Panc1 (cell line): ENCODE measurements around the gene RASA3. TPM values are rescaled to one million over a fixed set of nuclear protein-coding genes. Genes with fewer than 3 reads are reported as not detected.
A peak's percentile ranks its signal among the peaks of the same experiment; 100 is the strongest.

Source experiments
- ATAC-seq: fragments of 200-7000 bp; cut with Tn5 transposase; 2 replicates; pipeline ENCODE4 v1.9.1; 2020; ENCODE audit warnings: mild to moderate bottlenecking, moderate library complexity
- BruUV-seq: library from RNA; stranded (reverse); fragments of 400-500 nt; replicated peaks from 2 replicates; lab custom pipeline; 2021; lab: Mats Ljungman, UMichigan
- CTCF ChIA-PET: fragments of 300-600 bp; sonication (Branson Sonifier 250); formaldehyde crosslinking; loops from one replicate; lab custom pipeline; 2022; ENCODE audit warnings: antibody characterized with exemption; lab: Charles Lee
- POLR2A ChIA-PET: fragments of 300-600 bp; sonication (Branson Sonifier 250); formaldehyde crosslinking; loops from one replicate; lab custom pipeline; 2022; ENCODE audit warnings: antibody characterized with exemption; lab: Charles Lee
- DNase-seq: peaks from one replicate; pipeline ENCODE4 v3.0.0-alpha.2; 2010; ENCODE audit warnings: low read depth, low spot score
- H3K27ac ChIP-seq: 2 replicates; pipeline ENCODE4 v1.5.1; 2011; ENCODE audit warnings: mild to moderate bottlenecking, low read length, inconsistent platforms
- H3K27me3 ChIP-seq: fragments of 200-500 bp; sonication (Bioruptor generic); 2 replicates; pipeline ENCODE4 v1.6.0; 2014; ENCODE audit warnings: low read length, inconsistent platforms; ENCODE audit not compliant: control insufficient read depth, insufficient read depth
- H3K36me3 ChIP-seq: fragments of 200-500 bp; sonication (Bioruptor generic); 2 replicates; pipeline ENCODE4 v1.5.1; 2014; ENCODE audit warnings: inconsistent platforms, mild to moderate bottlenecking, low read length, moderate library complexity; ENCODE audit not compliant: control insufficient read depth, insufficient read depth
- H3K4me1 ChIP-seq: 2 replicates; pipeline ENCODE4 v1.5.1; 2011; ENCODE audit warnings: inconsistent platforms, mild to moderate bottlenecking, low read length, moderate library complexity; ENCODE audit not compliant: control insufficient read depth, insufficient read depth
- H3K4me3 ChIP-seq, 2 experiments: 2 replicates each; pipeline ENCODE4 v1.5.1; 2011 to 2012; ENCODE audit warnings: low read depth in 2 of 2, low read length in 2 of 2, mild to moderate bottlenecking in 2 of 2, inconsistent platforms in 1 of 2, moderate library complexity in 1 of 2
- H3K9me3 ChIP-seq: fragments of 200-500 bp; sonication (Bioruptor generic); 2 replicates; pipeline ENCODE4 v1.5.1; 2014; ENCODE audit warnings: low read depth, mild to moderate bottlenecking, inconsistent platforms, low read length, moderate library complexity; ENCODE audit not compliant: control insufficient read depth, insufficient read depth
- POLR2AphosphoS5 ChIP-seq: IDR thresholded peaks from 2 replicates; pipeline ENCODE4 v1.6.1; 2012; ENCODE audit warnings: mild to moderate bottlenecking, low read depth, low read length, moderate library complexity
- SIN3A ChIP-seq: IDR thresholded peaks from 2 replicates; pipeline ENCODE4 v1.6.1; 2012; ENCODE audit warnings: low read depth, mild to moderate bottlenecking, low read length, moderate library complexity, borderline replicate concordance; ENCODE audit not compliant: insufficient read depth
- TCF7L2 ChIP-seq: IDR thresholded peaks from 2 replicates; pipeline ENCODE4 v1.6.1; 2011; ENCODE audit warnings: mild to moderate bottlenecking, low read depth, low read length, inconsistent platforms
- in situ Hi-C: cut with HindIII; loops from 2 replicates; pipeline ENCODE4 v1.10.0; 2016; ENCODE audit warnings: low sequenced_read_pairs, low pct_unique_long_range_greater_than_20kb
- intact Hi-C: fragments of 100-400 bp; cut with micrococcal nuclease; formaldehyde crosslinking; loops from one replicate; pipeline ENCODE4 v1.10.0; 2022; ENCODE audit not compliant: unreplicated experiment
- total RNA-seq: library from RNA; stranded (reverse); gene quantifications from one replicate; pipeline ENCODE4 v1.2.1, GENCODE V29; 2021; ENCODE audit not compliant: unreplicated experiment
- TF ChIP-seq, protein P1 (sequence below), 2 experiments: IDR thresholded peaks; 2 replicates each; pipeline ENCODE4 v1.6.1; 2011 to 2012; ENCODE audit warnings: low read depth in 2 of 2, control low read depth in 1 of 2, low read length in 1 of 2, mild to moderate bottlenecking in 1 of 2, moderate library complexity in 1 of 2; ENCODE audit not compliant: insufficient read depth in 1 of 2
- TF ChIP-seq, protein P2 (sequence below): fragments of 450-650 bp; IDR thresholded peaks from 2 replicates; pipeline ENCODE4 v1.5.1; 2017; ENCODE audit warnings: mild to moderate bottlenecking

The RASA3 gene
- total RNA-seq, 1 experiment from 2014 or later, result 33.7 TPM

DNA sequence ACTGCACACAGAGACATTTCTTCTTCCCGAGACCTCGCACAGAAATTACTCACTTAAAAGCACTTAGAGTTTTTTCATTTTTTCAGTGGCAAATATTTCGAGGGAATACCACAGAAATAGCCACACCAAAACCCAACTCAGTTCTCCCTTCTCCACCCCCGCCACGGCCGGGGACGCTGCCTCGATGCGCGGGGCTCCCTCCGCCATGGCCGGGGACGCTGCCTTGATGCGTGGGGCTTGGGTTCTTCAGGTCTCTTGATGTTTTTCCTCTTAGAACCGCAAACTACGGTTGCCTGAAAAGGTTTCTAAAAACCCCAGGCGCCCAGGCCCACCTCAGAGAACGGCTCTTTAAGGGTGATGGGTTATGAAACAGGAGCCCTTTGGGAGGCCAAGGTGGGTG lies 71.4 kb downstream of the RASA3 start:
- Histone ChIP-seq H3K4me3 (no peak overlapping the region), H3K27ac (0 out of 2 replicates have a peak overlapping the region, but pooled peaks have one; percentile 29), H3K4me1 (peaks cover 43% of the 10 kb centered on the region), H3K9me3 (no peaks in the 10 kb centered on the region), H3K27me3 (no peaks in the 10 kb centered on the region), H3K36me3 (no peaks in the 10 kb centered on the region)
- TF ChIP-seq, protein P1, sequence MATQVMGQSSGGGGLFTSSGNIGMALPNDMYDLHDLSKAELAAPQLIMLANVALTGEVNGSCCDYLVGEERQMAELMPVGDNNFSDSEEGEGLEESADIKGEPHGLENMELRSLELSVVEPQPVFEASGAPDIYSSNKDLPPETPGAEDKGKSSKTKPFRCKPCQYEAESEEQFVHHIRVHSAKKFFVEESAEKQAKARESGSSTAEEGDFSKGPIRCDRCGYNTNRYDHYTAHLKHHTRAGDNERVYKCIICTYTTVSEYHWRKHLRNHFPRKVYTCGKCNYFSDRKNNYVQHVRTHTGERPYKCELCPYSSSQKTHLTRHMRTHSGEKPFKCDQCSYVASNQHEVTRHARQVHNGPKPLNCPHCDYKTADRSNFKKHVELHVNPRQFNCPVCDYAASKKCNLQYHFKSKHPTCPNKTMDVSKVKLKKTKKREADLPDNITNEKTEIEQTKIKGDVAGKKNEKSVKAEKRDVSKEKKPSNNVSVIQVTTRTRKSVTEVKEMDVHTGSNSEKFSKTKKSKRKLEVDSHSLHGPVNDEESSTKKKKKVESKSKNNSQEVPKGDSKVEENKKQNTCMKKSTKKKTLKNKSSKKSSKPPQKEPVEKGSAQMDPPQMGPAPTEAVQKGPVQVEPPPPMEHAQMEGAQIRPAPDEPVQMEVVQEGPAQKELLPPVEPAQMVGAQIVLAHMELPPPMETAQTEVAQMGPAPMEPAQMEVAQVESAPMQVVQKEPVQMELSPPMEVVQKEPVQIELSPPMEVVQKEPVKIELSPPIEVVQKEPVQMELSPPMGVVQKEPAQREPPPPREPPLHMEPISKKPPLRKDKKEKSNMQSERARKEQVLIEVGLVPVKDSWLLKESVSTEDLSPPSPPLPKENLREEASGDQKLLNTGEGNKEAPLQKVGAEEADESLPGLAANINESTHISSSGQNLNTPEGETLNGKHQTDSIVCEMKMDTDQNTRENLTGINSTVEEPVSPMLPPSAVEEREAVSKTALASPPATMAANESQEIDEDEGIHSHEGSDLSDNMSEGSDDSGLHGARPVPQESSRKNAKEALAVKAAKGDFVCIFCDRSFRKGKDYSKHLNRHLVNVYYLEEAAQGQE (IDR thresholded peaks at IDR 0.05; ENCODE audit: insufficient read depth in 1 of 2, low read depth in 2 of 2, low read length in 1 of 2), result no peak
- TF ChIP-seq SIN3A, result no peak
- TF ChIP-seq, protein P2, sequence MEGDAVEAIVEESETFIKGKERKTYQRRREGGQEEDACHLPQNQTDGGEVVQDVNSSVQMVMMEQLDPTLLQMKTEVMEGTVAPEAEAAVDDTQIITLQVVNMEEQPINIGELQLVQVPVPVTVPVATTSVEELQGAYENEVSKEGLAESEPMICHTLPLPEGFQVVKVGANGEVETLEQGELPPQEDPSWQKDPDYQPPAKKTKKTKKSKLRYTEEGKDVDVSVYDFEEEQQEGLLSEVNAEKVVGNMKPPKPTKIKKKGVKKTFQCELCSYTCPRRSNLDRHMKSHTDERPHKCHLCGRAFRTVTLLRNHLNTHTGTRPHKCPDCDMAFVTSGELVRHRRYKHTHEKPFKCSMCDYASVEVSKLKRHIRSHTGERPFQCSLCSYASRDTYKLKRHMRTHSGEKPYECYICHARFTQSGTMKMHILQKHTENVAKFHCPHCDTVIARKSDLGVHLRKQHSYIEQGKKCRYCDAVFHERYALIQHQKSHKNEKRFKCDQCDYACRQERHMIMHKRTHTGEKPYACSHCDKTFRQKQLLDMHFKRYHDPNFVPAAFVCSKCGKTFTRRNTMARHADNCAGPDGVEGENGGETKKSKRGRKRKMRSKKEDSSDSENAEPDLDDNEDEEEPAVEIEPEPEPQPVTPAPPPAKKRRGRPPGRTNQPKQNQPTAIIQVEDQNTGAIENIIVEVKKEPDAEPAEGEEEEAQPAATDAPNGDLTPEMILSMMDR, result no peak
- no peak for TF ChIP-seq TCF7L2
- TF ChIP-seq POLR2AphosphoS5, result no peak
- DNase-seq, result no peak
- intact Hi-C loops, result no loop called here
- ATAC-seq, result no peak
- no TSS peak for BruUV-seq
- POLR2A ChIA-PET, result no interaction called here
- CTCF ChIA-PET, result no interaction called here
- in situ Hi-C loops, result no loop called here

DNA sequence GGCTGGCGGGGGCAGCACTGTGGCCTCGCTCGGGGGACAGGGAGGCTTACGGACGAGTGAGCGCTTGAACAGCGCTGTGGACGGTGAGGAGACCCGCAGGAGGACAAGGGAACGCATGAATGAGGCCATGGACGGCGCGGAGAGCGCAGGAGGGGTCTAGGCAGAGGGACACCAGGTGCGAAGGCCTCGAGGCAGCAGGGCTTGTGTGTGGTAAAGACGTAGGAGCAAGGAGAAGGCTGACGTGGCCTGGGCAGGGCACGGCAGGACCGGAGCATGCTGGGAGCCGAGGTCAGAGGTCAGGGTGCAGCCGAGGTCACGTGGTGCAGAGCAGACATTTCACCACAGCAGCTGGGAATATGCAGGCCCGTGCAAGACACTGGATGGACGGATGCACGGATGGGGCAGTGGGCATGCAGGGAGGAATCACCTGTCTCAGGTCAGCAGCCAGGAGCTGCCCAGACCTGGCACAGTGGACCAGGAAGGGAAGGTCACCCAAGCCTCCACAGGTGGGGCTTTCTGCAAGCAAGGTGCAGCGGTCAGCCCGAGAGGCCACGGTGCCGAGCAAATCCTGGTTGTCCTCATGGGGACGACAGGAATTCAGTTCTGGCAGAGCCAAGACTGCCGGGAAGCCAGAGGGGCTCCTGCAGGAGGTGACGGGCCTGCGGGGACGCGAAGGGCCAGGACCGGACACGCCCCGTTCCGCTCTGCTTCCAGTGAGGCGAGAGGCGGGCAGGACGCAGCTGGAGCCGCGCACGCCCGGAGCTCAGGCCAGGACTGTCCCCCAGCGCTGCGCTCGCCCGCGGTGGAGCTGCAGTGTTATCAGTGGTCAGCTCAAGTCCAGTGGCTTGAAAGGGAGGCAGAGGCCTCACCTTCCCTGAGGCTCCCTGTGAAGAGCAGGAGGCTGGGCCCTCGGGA lies 72.2 kb downstream of the RASA3 start:
- DNase-seq (no peak), ATAC-seq (no peak)
- Histone ChIP-seq H3K4me3 (no peak overlapping the region), H3K4me1 (peaks cover 36% of the 10 kb centered on the region), H3K27me3 (no peaks in the 10 kb centered on the region), H3K9me3 (no peaks in the 10 kb centered on the region), H3K27ac (no peak overlapping the region), H3K36me3 (no peaks in the 10 kb centered on the region)
- ChIA-PET POLR2A (no interaction called here), CTCF (no interaction called here)
- BruUV-seq, result no TSS peak
- intact Hi-C loops, result no loop called here
- in situ Hi-C loops, result no loop called here
- no peak for TF ChIP-seq SIN3A
- TF ChIP-seq POLR2AphosphoS5, result no peak
- TF ChIP-seq, protein P2, result no peak
- no peak for TF ChIP-seq TCF7L2
- TF ChIP-seq, protein P1 (IDR thresholded peaks at IDR 0.05; ENCODE audit: insufficient read depth in 1 of 2, low read depth in 2 of 2, low read length in 1 of 2), result no peak
